Liver (tissue), 9 donors: ENCODE results near the gene PRAMEF12. TPM values are rescaled to one million over a fixed set of nuclear protein-coding genes. Genes with fewer than 3 reads are reported as not detected.

Experiments used
- DNase-seq: peaks from one replicate; pipeline ENCODE4 v3.0.0-alpha.2; 2017; ENCODE audit warnings: low spot score
- H3K27ac ChIP-seq, 2 donors: one replicate each; pipeline ENCODE4 v1.7.0; 2013; ENCODE audit warnings: inconsistent platforms in 2 of 2, low read length in 2 of 2, control low read depth in 1 of 2, low read depth in 1 of 2, mild to moderate bottlenecking in 1 of 2
- H3K27me3 ChIP-seq, 4 donors: one replicate each; pipeline versions ENCODE4 v1.6.1 to v1.7.0; 2013; ENCODE audit warnings: low read length in 3 of 4, inconsistent platforms in 1 of 4, mild to moderate bottlenecking in 1 of 4, moderate library complexity in 1 of 4; ENCODE audit not compliant: control insufficient read depth in 4 of 4, insufficient read depth in 4 of 4
- H3K36me3 ChIP-seq, 4 donors: one replicate each; pipeline versions ENCODE4 v1.6.1 to v1.7.0; 2013; ENCODE audit warnings: low read length in 3 of 4, mild to moderate bottlenecking in 3 of 4, low read depth in 1 of 4, moderate library complexity in 1 of 4; ENCODE audit not compliant: control insufficient read depth in 4 of 4, insufficient read depth in 3 of 4
- H3K4me1 ChIP-seq, 4 donors: one replicate each; pipeline versions ENCODE4 v1.6.1 to v1.7.0; 2013; ENCODE audit warnings: low read length in 3 of 4, mild to moderate bottlenecking in 3 of 4, moderate library complexity in 1 of 4; ENCODE audit not compliant: control insufficient read depth in 4 of 4, insufficient read depth in 4 of 4
- H3K4me3 ChIP-seq, 3 donors: one replicate each; pipeline versions ENCODE4 v1.6.1 to v1.7.0; 2013; ENCODE audit warnings: low read length in 3 of 3, control low read depth in 1 of 3, low read depth in 1 of 3, mild to moderate bottlenecking in 1 of 3
- H3K9ac ChIP-seq, 2 donors: one replicate each; pipeline ENCODE4 v1.7.0; 2013; ENCODE audit warnings: low read length in 2 of 2, mild to moderate bottlenecking in 2 of 2, moderate library complexity in 2 of 2, control low read depth in 1 of 2, low read depth in 1 of 2
- H3K9me3 ChIP-seq, 4 donors: one replicate each; pipeline versions ENCODE4 v1.6.1 to v1.7.0; 2013; ENCODE audit warnings: low read length in 3 of 4; ENCODE audit not compliant: control insufficient read depth in 4 of 4
- EGR1 ChIP-seq, 2 donors: IDR thresholded peaks; 2 replicates each; pipeline ENCODE4 v1.6.1; 2016 to 2018; ENCODE audit warnings: antibody characterized with exemption in 2 of 2, low read depth in 2 of 2
- HNF4G ChIP-seq: IDR thresholded peaks from 2 replicates; pipeline ENCODE4 v1.6.1; 2016; ENCODE audit warnings: antibody characterized with exemption
- NR2F2 ChIP-seq: IDR thresholded peaks from 2 replicates; pipeline ENCODE4 v1.6.1; 2016; ENCODE audit warnings: antibody characterized with exemption
- RAD21 ChIP-seq, 2 donors: IDR thresholded peaks; 2 replicates each; pipeline ENCODE4 v1.6.1; 2016; ENCODE audit warnings: antibody characterized with exemption in 2 of 2, mild to moderate bottlenecking in 2 of 2
- REST ChIP-seq: IDR thresholded peaks from 2 replicates; pipeline ENCODE4 v1.6.1; 2016; ENCODE audit warnings: antibody characterized with exemption, mild to moderate bottlenecking
- RXRA ChIP-seq, 2 donors: IDR thresholded peaks; 2 replicates each; pipeline ENCODE4 v1.6.1; 2017 to 2018; ENCODE audit warnings: antibody characterized with exemption in 2 of 2, mild to moderate bottlenecking in 1 of 2
- SP1 ChIP-seq: IDR thresholded peaks from 2 replicates; pipeline ENCODE4 v1.6.1; 2018; ENCODE audit warnings: antibody characterized with exemption, mild to moderate bottlenecking
- TAF1 ChIP-seq: conservative IDR thresholded peaks from 2 replicates; pipeline ENCODE4 v1.6.1; 2016; ENCODE audit warnings: antibody characterized with exemption, mild to moderate bottlenecking
- WGBS: extraction: QIAGEN DNeasy Blood & Tissue Kit; methylation state at CpG from one replicate; pipeline ENCODE4 v1.1.7; 2013; 5-methylcytosine and 5-hydroxymethylcytosine counted together
- polyA plus RNA-seq, 2 donors: library from polyadenylated mRNA; stranded (reverse) in 1 of 2; unstranded in 1 of 2; fragments of 200-250 nt in 1 of 2; fragments of >200 nt in 1 of 2; fragmentation: Nextera tagmentation in 1 of 2; extraction: Ambion mirVana in 1 of 2; gene quantifications; one replicate each; pipeline versions ENCODE4 v1.2.1 to v1.2.3, GENCODE V29; 2013 to 2015
- total RNA-seq, 2 donors: library from RNA; depleted of rRNA; stranded (reverse); fragments of >200 nt; gene quantifications; one replicate each; pipeline ENCODE4 v1.2.3, GENCODE V29; 2014
- TF ChIP-seq, protein P1 (sequence below): IDR thresholded peaks from 2 replicates; pipeline ENCODE4 v1.6.1; 2016; ENCODE audit warnings: antibody characterized with exemption
- TF ChIP-seq, protein P2 (sequence below): IDR thresholded peaks from 2 replicates; pipeline ENCODE4 v1.6.1; 2016; ENCODE audit warnings: antibody characterized with exemption
- donor health status: healthy.
- donor health status: healthy.
- donor health status: healthy.
- donor health status: healthy.
- donor health status: healthy.

PRAMEF12 gene
- total and polyA plus RNA-seq, 4 donors: not detected

- WGBS: 85% methylated on average over 5 of the region's 5 CpGs
Observed at GRCh38 chr1:12774801-12775345, 1.3 kb downstream of the PRAMEF12 start.

DNA sequence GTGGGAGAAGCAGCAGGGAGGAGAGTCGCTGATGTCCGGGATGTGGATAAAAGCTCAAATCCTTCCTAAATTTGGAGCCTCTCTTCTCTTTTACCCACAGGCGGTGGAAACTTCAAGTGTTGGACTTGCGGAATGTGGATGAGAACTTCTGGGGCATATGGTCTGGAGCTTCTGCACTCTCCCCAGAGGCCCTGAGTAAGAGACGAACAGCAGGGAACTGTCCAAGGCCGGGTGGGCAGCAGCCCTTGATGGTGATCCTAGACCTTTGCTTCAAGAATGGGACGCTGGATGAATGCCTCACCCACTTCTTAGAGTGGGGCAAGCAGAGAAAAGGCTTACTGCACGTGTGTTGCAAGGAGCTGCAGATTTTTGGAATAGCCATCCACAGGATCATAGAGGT is 1.9 kb downstream of the PRAMEF12 start:
- no peak overlapping the region for H3K4me3 ChIP-seq
- H3K36me3 ChIP-seq: no peaks in the 10 kb centered on the region
- WGBS: 73% methylated on average over 8 of the region's 8 CpGs
- H3K27me3 ChIP-seq: peaks cover 0 to 3% (median 0%) of the 10 kb centered on the region in 4 donors
- no peak overlapping the region for H3K27ac ChIP-seq
- TF ChIP-seq NR2F2: no peak
- TF ChIP-seq, protein P1, sequence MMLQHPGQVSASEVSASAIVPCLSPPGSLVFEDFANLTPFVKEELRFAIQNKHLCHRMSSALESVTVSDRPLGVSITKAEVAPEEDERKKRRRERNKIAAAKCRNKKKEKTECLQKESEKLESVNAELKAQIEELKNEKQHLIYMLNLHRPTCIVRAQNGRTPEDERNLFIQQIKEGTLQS: no peak
- no peak for TF ChIP-seq EGR1 (IDR thresholded peaks at IDR 0.05; ENCODE audit: low read depth in 2 of 2)
- TF ChIP-seq HNF4G: no peak
- no peak overlapping the region for H3K9ac ChIP-seq
- H3K4me1 ChIP-seq: no peaks in the 10 kb centered on the region
- H3K9me3 ChIP-seq: no peaks in the 10 kb centered on the region
- DNase-seq: no peak

More at GRCh38 chr1:12774801-12775345, 1.3 kb downstream of the PRAMEF12 start:
- Histone ChIP-seq H3K4me1 (no peaks in the 10 kb centered on the region), H3K9me3 (no peaks in the 10 kb centered on the region), H3K4me3 (no peak overlapping the region), H3K27me3 (peaks cover 0 to 3% (median 0%) of the 10 kb centered on the region in 4 donors), H3K27ac (no peak overlapping the region), H3K9ac (no peak overlapping the region), H3K36me3 (no peaks in the 10 kb centered on the region)
- DNase-seq: no peak
- no peak for TF ChIP-seq HNF4G
- TF ChIP-seq, protein P2, sequence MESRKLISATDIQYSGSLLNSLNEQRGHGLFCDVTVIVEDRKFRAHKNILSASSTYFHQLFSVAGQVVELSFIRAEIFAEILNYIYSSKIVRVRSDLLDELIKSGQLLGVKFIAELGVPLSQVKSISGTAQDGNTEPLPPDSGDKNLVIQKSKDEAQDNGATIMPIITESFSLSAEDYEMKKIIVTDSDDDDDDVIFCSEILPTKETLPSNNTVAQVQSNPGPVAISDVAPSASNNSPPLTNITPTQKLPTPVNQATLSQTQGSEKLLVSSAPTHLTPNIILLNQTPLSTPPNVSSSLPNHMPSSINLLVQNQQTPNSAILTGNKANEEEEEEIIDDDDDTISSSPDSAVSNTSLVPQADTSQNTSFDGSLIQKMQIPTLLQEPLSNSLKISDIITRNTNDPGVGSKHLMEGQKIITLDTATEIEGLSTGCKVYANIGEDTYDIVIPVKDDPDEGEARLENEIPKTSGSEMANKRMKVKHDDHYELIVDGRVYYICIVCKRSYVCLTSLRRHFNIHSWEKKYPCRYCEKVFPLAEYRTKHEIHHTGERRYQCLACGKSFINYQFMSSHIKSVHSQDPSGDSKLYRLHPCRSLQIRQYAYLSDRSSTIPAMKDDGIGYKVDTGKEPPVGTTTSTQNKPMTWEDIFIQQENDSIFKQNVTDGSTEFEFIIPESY: no peak
- TF ChIP-seq TAF1: no peak
- no peak for TF ChIP-seq RXRA (IDR thresholded peaks at IDR 0.05)
- no peak for TF ChIP-seq SP1
- no peak for TF ChIP-seq RAD21 (IDR thresholded peaks at IDR 0.05)
- TF ChIP-seq, protein P1: no peak
- TF ChIP-seq REST: no peak
